ENCODE measurements around the gene FREM1. TPM values are rescaled to one million over a fixed set of nuclear protein-coding genes. Genes with fewer than 3 reads are reported as not detected.

FREM1 gene
- total RNA-seq, 4 donors from 2014 or later = 1.1 to 5.8 (median 2.1) TPM

DNA sequence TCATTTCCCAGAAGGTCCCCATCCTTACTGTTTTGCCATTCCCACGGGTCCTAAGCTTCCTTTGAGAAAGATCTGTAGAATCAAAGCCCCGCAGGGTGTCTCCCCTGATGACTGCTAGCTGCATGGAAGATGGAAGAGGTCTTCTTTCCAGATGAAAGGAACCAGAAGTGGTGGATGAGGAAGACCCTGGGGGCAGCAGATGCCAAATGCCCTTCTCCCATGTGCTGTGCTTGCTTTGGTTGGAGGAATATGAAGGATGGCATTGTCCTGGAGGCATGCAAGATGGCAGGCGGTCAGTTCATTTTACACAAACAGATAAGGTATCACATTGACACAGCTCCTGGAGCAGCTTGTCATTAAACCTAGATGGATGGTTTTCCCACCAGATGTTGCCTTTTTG, 161.9 kb downstream of the FREM1 start:
- Histone ChIP-seq H3K27ac (no peak overlapping the region), H3K36me3 (no peaks in the 10 kb centered on the region), H3K4me3 (no peak overlapping the region), H3K27me3 (no peaks in the 10 kb centered on the region), H3K4me1 (no peaks in the 10 kb centered on the region), H3K9me3 (no peaks in the 10 kb centered on the region)
- 84% methylated on average over 3 of the region's 3 CpGs for WGBS
- TF ChIP-seq EP300 (IDR thresholded peaks at IDR 0.05) (no peak), POLR2A (IDR thresholded peaks at IDR 0.05) (no peak)
- TF ChIP-seq, protein P1, sequence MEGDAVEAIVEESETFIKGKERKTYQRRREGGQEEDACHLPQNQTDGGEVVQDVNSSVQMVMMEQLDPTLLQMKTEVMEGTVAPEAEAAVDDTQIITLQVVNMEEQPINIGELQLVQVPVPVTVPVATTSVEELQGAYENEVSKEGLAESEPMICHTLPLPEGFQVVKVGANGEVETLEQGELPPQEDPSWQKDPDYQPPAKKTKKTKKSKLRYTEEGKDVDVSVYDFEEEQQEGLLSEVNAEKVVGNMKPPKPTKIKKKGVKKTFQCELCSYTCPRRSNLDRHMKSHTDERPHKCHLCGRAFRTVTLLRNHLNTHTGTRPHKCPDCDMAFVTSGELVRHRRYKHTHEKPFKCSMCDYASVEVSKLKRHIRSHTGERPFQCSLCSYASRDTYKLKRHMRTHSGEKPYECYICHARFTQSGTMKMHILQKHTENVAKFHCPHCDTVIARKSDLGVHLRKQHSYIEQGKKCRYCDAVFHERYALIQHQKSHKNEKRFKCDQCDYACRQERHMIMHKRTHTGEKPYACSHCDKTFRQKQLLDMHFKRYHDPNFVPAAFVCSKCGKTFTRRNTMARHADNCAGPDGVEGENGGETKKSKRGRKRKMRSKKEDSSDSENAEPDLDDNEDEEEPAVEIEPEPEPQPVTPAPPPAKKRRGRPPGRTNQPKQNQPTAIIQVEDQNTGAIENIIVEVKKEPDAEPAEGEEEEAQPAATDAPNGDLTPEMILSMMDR (IDR thresholded peaks at IDR 0.05) = no peak
- DNase-seq (ENCODE audit: low spot score in 2 of 2) = no peak

DNA sequence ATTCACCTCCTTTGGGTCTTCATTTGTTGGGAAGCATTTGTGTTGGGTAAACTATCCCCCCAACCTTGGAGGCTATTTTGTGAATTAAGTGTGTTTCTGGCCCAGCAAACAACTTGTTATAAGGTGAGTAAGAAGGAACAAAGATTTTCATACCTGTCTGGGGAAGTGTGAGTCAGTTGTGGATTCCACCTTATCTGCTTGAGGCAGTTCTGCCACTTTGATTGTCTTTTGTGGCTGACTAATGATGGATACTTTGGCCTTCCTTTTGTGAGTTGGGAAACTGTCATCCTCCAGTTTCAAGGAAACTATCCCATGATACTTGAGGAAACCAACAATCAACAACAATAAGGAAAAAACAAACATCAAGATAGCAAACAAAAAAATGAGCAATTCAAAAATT, 163.1 kb downstream of the FREM1 start:
- TF ChIP-seq EP300 (IDR thresholded peaks at IDR 0.05) = no peak
- no peak for TF ChIP-seq POLR2AphosphoS5 (IDR thresholded peaks at IDR 0.05)
- no peak for TF ChIP-seq POLR2A (IDR thresholded peaks at IDR 0.05)
- TF ChIP-seq, protein P1 (IDR thresholded peaks at IDR 0.05) = no peak
- Histone ChIP-seq H3K9me3 (no peaks in the 10 kb centered on the region), H3K27ac (no peak overlapping the region), H3K36me3 (no peaks in the 10 kb centered on the region), H3K27me3 (no peaks in the 10 kb centered on the region), H3K4me1 (no peaks in the 10 kb centered on the region), H3K4me3 (no peak overlapping the region)
- no peak for DNase-seq (ENCODE audit: low spot score in 2 of 2)

DNA sequence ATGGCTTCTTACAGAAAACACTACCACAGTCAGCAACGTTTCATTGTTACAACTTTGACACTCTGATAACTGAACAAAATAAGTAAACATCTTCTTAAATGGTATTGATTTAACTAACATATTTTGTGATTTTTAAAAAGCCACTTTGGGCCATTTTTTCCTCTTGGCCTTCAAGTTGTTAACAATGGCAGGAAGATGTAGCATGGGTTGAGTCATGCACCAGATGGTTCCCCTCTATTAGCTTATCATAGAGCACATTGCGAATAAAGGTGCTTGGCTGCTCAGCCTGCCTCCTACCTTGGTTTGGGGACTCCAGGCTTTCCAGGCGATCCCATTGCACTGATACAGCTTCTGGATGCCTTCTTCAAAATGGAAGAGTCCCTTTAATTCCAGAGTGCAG, 163.6 kb downstream of the FREM1 start:
- no peak for DNase-seq (ENCODE audit: low spot score in 2 of 2)
- TF ChIP-seq POLR2AphosphoS5 (IDR thresholded peaks at IDR 0.05) = no peak
- TF ChIP-seq, protein P1 (IDR thresholded peaks at IDR 0.05) = no peak
- no peak for TF ChIP-seq POLR2A (IDR thresholded peaks at IDR 0.05)
- no peak for TF ChIP-seq EP300 (IDR thresholded peaks at IDR 0.05)
- no peaks in the 10 kb centered on the region for H3K27me3 ChIP-seq
- no peaks in the 10 kb centered on the region for H3K36me3 ChIP-seq
- no peaks in the 10 kb centered on the region for H3K9me3 ChIP-seq
- H3K4me3 ChIP-seq = no peak overlapping the region
- no peaks in the 10 kb centered on the region for H3K4me1 ChIP-seq
- H3K27ac ChIP-seq = no peak overlapping the region
- 96% methylated on average over 3 of the region's 3 CpGs for WGBS

DNA sequence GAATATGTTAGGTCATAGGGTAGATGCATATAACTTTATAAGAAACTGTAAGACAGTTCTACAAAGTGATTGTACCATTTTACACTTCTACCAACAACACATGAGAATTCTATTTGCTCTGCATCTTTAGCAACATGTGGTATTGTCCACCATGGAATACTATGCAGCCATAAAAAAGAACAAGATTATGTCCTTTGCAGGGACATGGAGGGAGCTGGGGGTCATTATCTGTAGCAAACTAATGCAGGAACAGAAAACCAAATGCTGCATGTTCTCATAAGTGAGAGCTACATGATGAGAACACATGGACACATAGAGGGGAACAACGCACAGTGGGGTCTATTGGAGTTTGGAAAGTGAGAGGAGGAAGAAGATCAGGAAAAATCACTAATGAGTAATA, 165.5 kb downstream of the FREM1 start:
- H3K27me3 ChIP-seq = no peaks in the 10 kb centered on the region
- no peaks in the 10 kb centered on the region for H3K4me1 ChIP-seq
- no peak overlapping the region for H3K27ac ChIP-seq
- no peaks in the 10 kb centered on the region for H3K36me3 ChIP-seq
- WGBS = 95% methylated on average over 1 of the region's 1 CpG
- no peak overlapping the region for H3K4me3 ChIP-seq
- no peak for TF ChIP-seq POLR2A (IDR thresholded peaks at IDR 0.05)
- TF ChIP-seq POLR2AphosphoS5 (IDR thresholded peaks at IDR 0.05) = no peak
- TF ChIP-seq, protein P1 (IDR thresholded peaks at IDR 0.05) = no peak
- no peak for TF ChIP-seq EP300 (IDR thresholded peaks at IDR 0.05)
- DNase-seq (ENCODE audit: low spot score in 2 of 2) = no peak
- no peaks in the 10 kb centered on the region for H3K9me3 ChIP-seq

DNA sequence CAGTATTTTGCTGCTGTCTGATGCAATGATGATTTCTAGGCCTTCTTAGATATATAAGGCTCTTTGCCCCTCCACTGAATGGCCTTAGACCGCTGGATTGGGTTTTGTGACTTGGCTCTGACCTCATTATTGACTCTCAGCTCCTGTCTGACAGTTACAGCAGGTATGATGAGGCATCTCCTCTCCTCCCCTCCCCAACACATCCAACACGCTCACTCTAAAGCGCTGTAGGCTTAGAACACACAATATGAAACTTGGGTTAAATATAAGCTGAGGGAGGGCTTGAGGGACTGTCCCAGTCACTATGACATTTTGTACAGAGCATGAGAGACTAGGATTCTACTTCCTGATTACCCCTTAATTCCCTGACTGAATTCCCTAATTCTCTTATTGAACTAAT, 168.9 kb downstream of the FREM1 start:
- Histone ChIP-seq H3K9me3 (no peaks in the 10 kb centered on the region), H3K36me3 (no peaks in the 10 kb centered on the region), H3K4me1 (no peaks in the 10 kb centered on the region), H3K27ac (no peak overlapping the region), H3K4me3 (no peak overlapping the region), H3K27me3 (no peaks in the 10 kb centered on the region)
- TF ChIP-seq, protein P1 (IDR thresholded peaks at IDR 0.05) = no peak
- no peak for TF ChIP-seq POLR2A (IDR thresholded peaks at IDR 0.05)
- TF ChIP-seq EP300 (IDR thresholded peaks at IDR 0.05) = no peak
- no peak for TF ChIP-seq POLR2AphosphoS5 (IDR thresholded peaks at IDR 0.05)
- no peak for DNase-seq (ENCODE audit: low spot score in 2 of 2)
- WGBS = 94% methylated on average over 3 of the region's 3 CpGs
